Measurements from ENCODE around the gene ANXA8L1. TPM values are rescaled to one million over a fixed set of nuclear protein-coding genes. Genes with fewer than 3 reads are reported as not detected.
"Not testable (repeated sequence)": the region's sequence is repeated elsewhere in the genome, so short reads cannot be mapped to it uniquely, and the experiment has no call there.

The ANXA8L1 gene
- total and polyA plus RNA-seq, 2 of the 4 experiments (the other 2 are of a cell fraction) = 0.18 to 0.32 TPM

GRCh38 chr10:46379233-46379848, 3.8 kb downstream of the ANXA8L1 start:
- H2AK9ac ChIP-seq (replicated peaks; ENCODE audit: low read depth, low read length, poor library complexity); H4K5ac ChIP-seq (ENCODE audit: low read depth, low read length); H3K9me1 ChIP-seq (ENCODE audit: insufficient read depth, low read length); H2BK20ac ChIP-seq (ENCODE audit: low read depth, low read length); H3K27me3 ChIP-seq (ENCODE audit: control insufficient read depth, insufficient read depth, low read length); in situ Hi-C loops (cut with MboI; ENCODE audit: low sequenced_read_pairs); dilution Hi-C loops (cut with HindIII; ENCODE audit: low sequenced_read_pairs, unreplicated experiment); H3K14ac ChIP-seq (replicated peaks; ENCODE audit: low read depth, low read length); H3K4me2 ChIP-seq (ENCODE audit: low read depth, low read length); H3K56ac ChIP-seq (ENCODE audit: extremely low read depth, insufficient read depth, low read length); H2AFZ ChIP-seq (replicated peaks; ENCODE audit: low read length, poor library complexity); H2AK5ac ChIP-seq (ENCODE audit: low read depth, low read length); H3K4me3 ChIP-seq (ENCODE audit: insufficient read depth, low read depth, low read length); DNase-seq; POLR2A ChIA-PET (ENCODE audit: unreplicated experiment); H3K27ac ChIP-seq (ENCODE audit: insufficient read depth, low read length); CTCF ChIA-PET; H3K36me3 ChIP-seq (ENCODE audit: control insufficient read depth, insufficient read depth, low read length); H4K8ac ChIP-seq (ENCODE audit: low read depth in 2 of 2, low read length in 2 of 2); H2BK5ac ChIP-seq (ENCODE audit: low read depth, low read length, poor library complexity, severe bottlenecking); H3K4ac ChIP-seq (ENCODE audit: low read depth, low read length); H3K23ac ChIP-seq (ENCODE audit: low read depth, low read length); H2BK120ac ChIP-seq (ENCODE audit: low read depth, low read length); ATAC-seq (ENCODE audit: low read depth); H2BK15ac ChIP-seq (ENCODE audit: low read depth, low read length); H3K9me3 ChIP-seq (ENCODE audit: control insufficient read depth, insufficient read depth, low read length); H3K4me1 ChIP-seq (ENCODE audit: control insufficient read depth, insufficient read depth, low read length); H4K91ac ChIP-seq (ENCODE audit: insufficient read depth, low read depth, low read length); BruUV-seq (replicated peaks); H3K18ac ChIP-seq (ENCODE audit: low read depth, low read length); H3K79me1 ChIP-seq (ENCODE audit: low read depth in 1 of 2, low read length in 2 of 2); H4K20me1 ChIP-seq (ENCODE audit: insufficient read depth, low read length); H3K9ac ChIP-seq (ENCODE audit: low read depth, low read length); intact Hi-C loops (cut with micrococcal nuclease): not testable (repeated sequence)
- no CpG with 5 or more reads among the region's 5 CpGs for WGBS, 2 experiments (ENCODE audit: extremely low coverage in 2 of 2, insufficient read length in 1 of 2)

- H3K9ac ChIP-seq (ENCODE audit: low read depth, low read length); H4K5ac ChIP-seq (ENCODE audit: low read depth, low read length); H2AK5ac ChIP-seq (ENCODE audit: low read depth, low read length); POLR2A ChIA-PET (ENCODE audit: unreplicated experiment); H3K79me1 ChIP-seq (ENCODE audit: low read depth in 1 of 2, low read length in 2 of 2); H4K8ac ChIP-seq (ENCODE audit: low read depth in 2 of 2, low read length in 2 of 2); H3K36me3 ChIP-seq (ENCODE audit: control insufficient read depth, insufficient read depth, low read length); intact Hi-C loops (cut with micrococcal nuclease); H4K20me1 ChIP-seq (ENCODE audit: insufficient read depth, low read length); H2AK9ac ChIP-seq (replicated peaks; ENCODE audit: low read depth, low read length, poor library complexity); H3K9me1 ChIP-seq (ENCODE audit: insufficient read depth, low read length); H3K14ac ChIP-seq (replicated peaks; ENCODE audit: low read depth, low read length); dilution Hi-C loops (cut with HindIII; ENCODE audit: low sequenced_read_pairs, unreplicated experiment); H2BK15ac ChIP-seq (ENCODE audit: low read depth, low read length); H3K56ac ChIP-seq (ENCODE audit: extremely low read depth, insufficient read depth, low read length); H3K27me3 ChIP-seq (ENCODE audit: control insufficient read depth, insufficient read depth, low read length); CTCF ChIA-PET; H3K4ac ChIP-seq (ENCODE audit: low read depth, low read length); H2BK20ac ChIP-seq (ENCODE audit: low read depth, low read length); DNase-seq; H4K91ac ChIP-seq (ENCODE audit: insufficient read depth, low read depth, low read length); BruUV-seq (replicated peaks); in situ Hi-C loops (cut with MboI; ENCODE audit: low sequenced_read_pairs); H2BK120ac ChIP-seq (ENCODE audit: low read depth, low read length); H3K27ac ChIP-seq (ENCODE audit: insufficient read depth, low read length); H3K9me3 ChIP-seq (ENCODE audit: control insufficient read depth, insufficient read depth, low read length); H3K18ac ChIP-seq (ENCODE audit: low read depth, low read length); H2BK5ac ChIP-seq (ENCODE audit: low read depth, low read length, poor library complexity, severe bottlenecking); H3K4me1 ChIP-seq (ENCODE audit: control insufficient read depth, insufficient read depth, low read length); H3K4me2 ChIP-seq (ENCODE audit: low read depth, low read length); H3K4me3 ChIP-seq (ENCODE audit: insufficient read depth, low read depth, low read length); H2AFZ ChIP-seq (replicated peaks; ENCODE audit: low read length, poor library complexity); H3K23ac ChIP-seq (ENCODE audit: low read depth, low read length): not testable (repeated sequence)
- ATAC-seq (ENCODE audit: low read depth) = peak; percentile 10
- no CpG with 5 or more reads among the region's 7 CpGs for WGBS, 2 experiments (ENCODE audit: extremely low coverage in 2 of 2, insufficient read length in 1 of 2)
These were observed 10.3 kb downstream of the ANXA8L1 start for GRCh38 chr10:46385858-46386257.
